Measurements from ENCODE around the gene ILK.

GRCh38 chr11:6646071-6646470 is 42.5 kb downstream of the ILK start:
- TF ChIP-seq POLR2A (IDR thresholded peaks at IDR 0.05) (no peak), CTCF (IDR thresholded peaks at IDR 0.05) (no peak), EP300 (IDR thresholded peaks at IDR 0.05) (no peak)

Measured in tibial nerve (tissue), 4 donors.